Amniotic stem cell (primary cell): ENCODE measurements around the gene DTD2.
"Not testable (repeated sequence)": the region's sequence is repeated elsewhere in the genome, so short reads cannot be mapped to it uniquely, and the experiment has no call there.

ENCODE experiments used
- DNase-seq: peaks from one replicate; lab custom pipeline; 2025; lab: John Stamatoyannopoulos, UW

Gene DTD2

DNA sequence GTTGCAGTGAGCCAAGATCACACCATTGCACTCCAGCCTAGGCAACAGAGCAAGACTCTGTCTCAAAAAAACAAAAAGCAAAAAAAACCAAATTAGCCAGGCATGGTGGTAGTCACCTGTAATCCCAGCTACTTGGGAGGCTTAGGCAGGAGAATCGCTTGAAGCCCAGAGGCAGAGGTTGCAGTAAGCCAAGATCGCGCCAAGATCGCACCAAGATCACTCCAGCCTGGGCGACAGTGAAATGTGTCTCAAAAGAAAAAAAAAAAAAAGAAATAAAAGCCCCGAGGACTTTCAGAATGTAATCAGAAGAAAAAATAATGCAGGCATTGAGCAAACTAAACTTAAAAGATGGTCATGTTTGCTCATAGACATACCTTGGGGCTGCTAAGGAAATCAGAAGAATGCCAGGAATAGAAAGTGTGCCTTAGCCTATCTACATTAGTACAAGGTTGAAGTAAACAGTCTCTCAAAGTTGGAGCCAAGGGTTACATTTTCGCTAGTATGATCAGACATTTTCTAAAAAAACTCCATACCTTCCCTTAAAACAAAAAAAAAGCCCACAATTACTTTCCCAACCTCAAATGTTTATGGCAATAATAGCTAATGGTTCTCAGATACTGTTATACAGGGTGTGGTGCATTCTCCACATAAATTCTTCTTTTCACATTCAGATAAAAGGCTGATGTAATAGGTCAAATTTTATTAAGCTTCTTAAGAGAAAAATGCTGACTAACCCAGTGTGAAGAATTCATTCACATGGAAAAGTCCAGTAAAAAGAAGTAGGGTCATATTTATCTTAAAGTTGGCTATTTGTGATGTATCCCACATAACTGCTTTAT lies 15.8 kb downstream of the DTD2 start:
- no peak for DNase-seq

DNA sequence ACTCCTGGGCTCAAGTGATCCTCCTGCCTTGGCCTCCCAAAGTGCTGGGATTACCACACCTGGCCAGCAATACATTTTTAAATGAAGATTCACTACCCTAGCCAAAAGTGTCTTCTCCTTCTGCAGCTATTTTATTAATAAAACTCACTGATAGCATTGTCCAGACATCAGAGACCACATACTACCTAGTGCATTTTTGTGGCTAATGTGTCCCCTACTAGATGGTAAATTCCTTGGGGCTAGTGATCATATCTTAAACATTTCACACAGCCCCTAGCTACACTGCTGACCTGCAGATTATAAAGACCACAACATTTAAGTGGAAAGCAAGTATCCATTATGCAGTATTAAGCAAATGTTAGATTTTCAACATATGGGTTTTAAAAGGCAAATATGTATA lies 17.0 kb downstream of the DTD2 start:
- no peak for DNase-seq

DNA sequence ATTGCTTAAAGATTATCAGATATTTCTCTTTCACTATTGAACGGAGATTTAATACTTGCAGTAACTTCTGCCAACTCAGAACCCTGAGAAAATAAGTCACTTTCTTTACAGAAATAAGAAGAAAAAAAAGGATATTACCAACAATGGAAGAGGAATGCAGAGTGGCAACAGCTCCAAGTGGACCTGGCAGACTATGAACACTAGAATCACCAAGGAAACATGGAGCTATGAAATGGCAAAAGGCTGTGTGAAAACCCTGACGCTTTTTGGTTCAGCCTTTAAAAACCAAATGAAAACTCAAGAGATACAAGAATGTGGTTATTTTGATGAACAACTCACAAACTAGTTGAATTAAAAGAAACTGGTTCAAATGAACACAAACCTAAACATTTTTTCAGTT lies 17.7 kb downstream of the DTD2 start:
- DNase-seq, result no peak

DNA sequence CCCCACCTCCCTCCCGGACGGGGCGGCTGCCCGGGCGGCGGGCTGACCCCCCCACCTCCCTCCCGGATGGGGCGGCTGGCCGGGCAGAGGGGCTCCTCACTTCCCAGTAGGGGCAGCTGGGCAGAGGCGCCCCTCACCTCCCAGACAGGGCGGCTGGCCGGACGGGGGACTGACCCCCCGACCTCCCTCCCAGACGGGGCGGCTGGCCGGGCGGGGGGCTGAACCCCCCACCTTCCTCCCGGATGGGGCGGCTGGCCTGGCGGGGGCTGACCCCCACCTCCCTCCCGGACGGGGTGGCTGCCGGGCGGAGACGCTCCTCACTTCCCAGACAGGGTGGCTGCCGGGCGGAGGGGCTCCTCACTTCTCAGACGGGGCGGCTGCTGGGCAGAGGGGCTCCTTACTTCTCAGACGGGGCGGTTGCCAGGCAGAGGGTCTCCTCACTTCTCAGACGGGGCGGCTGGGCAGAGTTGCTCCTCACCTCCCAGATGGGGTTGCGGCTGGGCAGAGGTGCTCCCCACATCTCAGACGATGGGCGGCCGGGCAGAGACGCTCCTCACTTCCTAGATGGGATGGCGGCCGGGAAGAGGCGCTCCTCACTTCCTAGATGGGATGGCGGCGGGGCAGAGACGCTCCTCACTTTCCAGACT lies 20.1 kb downstream of the DTD2 start:
- DNase-seq, result not testable (repeated sequence)

DNA sequence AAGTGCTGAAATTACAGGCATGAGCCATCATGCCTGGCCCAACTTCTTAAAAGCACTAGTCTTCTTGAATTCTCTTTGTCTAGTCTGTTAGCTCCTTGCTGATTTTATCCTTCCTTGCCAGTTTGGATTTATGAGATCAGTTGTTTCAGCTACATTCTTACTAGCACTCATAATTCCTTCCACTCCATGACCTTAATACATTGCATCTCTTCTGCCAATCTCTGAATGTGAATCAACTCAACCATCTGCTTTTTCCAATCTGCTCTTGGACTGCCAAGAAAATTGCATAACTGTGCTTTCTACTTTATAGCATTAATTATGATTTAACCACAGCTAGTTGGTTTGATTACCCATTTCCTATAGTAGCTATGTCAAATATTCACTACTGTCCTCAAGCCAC lies 22.0 kb downstream of the DTD2 start:
- DNase-seq, result peak; percentile 26

DNA sequence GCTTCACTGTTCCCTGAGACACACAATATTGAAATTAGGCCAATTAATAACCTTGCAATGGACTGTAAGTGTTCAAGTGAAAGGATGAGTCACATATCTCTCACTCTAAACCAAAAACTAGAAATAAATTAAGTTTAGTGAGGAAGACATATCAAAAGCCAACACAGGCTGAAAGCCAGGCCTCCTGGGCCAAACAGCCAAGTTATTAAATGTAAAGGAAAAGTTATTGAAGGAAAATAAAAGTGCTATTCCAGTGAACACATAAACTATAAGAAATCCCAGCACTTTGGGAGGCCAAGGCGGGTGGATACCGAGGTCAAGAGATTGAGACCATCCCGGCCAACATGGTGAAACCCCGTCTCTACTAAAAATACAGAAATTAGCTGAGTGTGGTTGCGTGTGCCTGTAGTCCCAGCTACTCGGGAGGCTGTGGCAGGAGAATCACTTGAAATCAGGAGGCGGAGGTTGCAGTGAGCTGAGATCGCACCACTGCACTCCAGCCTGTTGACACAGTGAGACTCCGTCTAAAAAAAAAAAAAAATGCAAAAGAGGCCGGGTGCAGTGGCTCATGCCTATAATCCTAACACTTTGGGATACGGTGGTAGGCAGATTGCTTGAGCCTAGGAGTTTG lies 26.6 kb downstream of the DTD2 start:
- no peak for DNase-seq

DNA sequence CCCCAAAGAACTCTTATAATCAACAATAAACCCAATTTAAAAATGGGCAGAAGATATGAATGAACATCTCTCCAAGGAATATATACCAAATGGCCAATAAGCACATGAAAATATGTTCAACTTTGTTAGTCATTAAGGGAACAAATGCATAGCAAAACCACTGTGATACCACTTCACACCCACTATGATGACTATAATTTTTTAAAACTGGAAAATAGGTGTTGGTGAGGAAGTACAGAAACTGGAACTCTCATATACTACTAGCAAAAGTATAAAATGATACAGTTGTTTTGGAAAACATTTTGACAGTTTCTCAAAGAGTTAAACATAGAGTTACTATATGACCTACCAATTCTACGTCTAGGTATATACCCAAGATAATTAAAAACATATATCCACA lies 27.5 kb downstream of the DTD2 start:
- DNase-seq, result no peak

DNA sequence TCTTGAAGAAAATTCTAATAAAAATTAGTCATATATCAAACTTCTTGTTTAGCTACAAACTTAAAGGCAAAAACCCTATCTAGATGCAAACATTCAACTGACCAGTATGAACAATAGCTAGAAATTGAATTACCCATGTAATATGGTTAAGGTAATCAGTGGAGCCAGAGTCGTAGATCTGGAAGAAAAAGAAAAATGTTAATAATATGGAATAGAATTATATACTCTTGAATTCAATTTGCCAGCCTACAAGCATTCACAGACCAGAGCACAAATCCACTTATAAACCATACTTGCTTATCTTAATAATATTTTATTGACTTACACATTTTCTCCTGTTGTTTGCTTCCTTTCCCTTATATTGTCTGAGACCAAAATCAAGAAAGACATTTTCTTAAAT lies 29.3 kb downstream of the DTD2 start:
- no peak for DNase-seq

DNA sequence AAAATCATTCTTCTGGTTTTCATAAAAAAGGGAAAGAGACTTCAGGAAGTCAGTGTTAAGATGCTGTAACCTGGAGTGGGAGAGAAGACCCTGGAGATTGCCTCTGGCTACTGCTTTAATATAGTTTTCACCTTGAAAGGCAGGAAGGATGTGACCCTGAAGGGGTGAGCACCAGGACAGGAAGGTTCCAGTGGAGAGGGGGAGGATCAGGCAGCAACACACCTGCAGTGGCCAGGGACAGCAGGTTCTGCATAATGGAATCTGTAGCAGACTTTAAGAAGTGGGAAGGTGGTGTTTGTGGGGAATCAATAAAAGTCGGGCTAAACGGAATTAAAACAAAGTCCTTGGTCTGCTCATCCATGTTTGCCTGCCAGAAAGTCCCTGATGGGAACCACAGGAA lies 30.6 kb downstream of the DTD2 start:
- no peak for DNase-seq

DNA sequence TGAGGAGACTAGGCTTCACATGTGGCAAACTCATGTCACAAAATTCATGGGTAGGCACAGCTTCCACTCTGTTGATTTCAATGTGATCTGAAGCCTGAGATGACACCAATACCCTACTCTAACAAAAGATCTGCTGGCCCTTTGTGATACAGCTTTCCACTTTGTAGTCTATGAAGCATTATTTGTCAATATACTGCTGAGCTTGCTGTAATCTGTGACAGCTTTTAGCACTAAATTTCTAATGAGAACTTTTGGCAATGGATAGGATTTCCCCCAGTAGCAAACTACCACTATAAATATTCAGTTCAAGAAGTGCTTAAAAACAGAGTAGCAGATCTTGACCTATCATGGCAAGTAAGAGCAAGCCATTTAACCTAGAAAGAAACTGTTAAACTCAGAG lies 31.4 kb downstream of the DTD2 start:
- DNase-seq, result no peak

DNA sequence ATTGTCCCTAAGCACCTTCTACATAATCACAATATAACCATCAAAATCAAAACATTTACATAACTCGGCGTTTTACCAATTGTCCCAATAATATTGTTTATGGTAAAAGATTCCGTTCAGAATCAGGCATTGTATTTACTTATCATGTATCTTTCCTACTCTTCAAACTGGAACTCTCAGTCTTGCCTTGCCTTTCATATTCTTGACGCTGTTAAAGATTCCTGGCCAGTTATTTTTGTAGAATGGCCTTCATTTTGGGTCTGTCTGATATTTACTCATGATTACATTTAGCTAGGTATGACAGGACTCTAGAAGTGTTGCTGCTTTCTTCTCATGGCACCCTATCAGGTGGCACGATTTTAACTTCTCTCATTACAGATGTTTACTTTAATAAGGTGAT lies 36.1 kb downstream of the DTD2 start:
- DNase-seq, result no peak

DNA sequence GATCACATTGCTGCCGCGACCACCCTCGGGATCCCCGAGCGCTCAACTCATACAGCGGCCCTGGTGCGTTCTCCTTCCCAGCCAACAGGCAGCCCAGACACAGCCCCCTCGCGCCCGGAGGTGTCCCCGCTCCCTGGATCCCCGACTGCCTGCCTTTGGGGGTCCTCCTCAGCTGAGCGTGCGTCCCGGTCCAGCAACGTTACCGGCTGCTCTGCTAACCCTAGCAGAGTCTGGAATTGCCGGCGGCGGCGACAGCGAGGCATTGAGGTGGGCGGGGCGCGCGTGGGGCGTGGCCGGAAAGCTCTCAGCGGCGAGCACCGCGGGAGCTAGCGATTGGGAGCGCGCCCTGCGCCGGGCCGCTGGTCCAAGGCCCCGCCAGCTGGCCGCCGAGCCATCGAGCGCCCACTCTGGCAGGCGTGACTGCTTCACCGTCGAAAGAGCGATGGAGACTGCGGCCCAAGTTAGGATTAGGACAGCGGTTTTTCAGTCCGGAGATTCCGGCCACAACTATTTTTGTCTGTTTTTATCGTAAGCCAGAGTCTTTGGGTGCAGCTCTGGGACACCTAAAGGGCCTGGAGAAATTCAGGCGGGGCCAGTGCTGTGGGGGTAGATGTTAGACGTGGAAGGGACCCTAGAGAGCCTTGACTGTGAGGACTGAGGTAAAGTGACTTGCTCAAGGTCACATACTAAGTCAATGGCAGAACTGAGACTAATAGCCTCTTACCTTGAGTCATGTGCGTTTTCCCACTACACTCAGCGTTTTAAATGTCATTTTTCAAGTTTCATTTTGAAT lies 36.8 kb downstream of the DTD2 start, which contains the start of gene HEATR5A:
Gene HEATR5A, minus strand, starts transcription at position 232 of the 793 bp plus-strand sequence. CDS start 17,575 bp downstream, outside the sequence.
- peak; percentile 90 for DNase-seq

DNA sequence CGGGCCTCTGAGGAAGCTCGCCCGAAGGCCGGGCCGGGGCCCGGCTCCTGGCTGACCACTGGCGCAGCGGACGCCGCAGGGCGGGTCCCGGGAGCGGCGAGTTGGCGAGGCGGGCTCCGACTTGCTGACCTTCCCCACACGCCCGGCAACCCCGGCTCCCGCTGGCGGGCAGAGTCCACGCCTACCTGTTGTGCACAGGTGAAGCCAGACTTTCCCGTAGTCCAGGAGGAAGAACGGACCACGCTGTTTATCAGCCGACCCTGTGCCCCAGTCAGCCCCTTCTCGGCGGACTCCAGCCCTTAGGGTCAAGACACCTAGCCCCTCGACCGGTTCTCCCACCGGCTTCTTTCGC lies 37.4 kb downstream of the DTD2 start:
- DNase-seq, result no peak

DNA sequence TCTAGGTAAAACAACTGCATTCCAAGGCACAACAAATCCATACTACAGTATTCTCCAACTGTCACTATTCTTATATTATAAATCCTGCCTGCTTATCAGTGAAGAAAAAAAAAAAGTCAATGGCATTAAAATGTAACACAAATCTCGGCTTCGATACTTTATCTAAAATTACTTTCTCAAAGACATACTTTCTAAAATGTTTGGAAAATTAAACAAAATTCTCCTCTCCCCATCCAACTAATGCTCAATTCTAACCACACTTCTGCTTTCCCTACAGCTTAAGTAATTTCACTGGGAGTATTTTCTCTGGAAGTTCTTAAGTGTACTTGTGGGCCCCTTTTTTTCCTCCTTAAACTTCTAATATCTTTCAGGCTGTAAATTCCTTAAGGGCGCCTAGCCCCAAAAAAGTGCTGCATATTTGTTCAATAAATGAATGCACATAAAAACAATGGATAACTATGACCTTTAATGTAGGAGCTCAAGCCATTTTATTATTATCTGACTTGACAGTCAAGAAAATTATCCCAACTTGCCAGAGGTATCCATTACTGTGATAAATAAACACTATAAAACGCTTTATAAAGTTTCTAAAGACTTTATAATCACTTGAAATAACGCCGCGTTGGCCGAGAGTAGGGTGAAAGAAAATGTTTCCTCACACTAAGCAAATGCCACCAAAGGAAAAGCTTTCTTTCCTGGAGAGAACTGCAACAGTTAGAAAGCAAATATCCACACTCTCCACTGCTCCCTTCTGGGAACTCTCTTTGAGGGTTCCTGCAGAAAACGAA lies 37.9 kb downstream of the DTD2 start:
- DNase-seq, result no peak

DNA sequence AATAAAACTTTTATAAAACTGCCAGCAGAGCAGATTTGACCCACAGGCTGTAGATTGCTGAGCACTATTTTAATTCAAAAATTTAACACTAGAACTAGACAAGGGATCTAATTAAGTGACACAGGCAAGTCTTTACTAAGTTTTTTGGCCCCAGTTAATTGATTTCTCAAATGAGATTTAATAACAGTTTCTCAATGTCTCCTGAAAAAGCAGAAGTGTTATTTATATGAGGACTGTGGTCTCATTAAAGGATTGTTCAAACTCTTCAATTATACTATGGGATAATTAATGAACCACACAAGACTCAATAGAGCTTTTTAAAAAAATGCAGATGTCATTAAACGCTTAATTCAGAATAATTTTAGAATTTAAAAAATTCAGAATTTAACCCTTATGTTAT lies 38.9 kb downstream of the DTD2 start:
- DNase-seq, result no peak

DNA sequence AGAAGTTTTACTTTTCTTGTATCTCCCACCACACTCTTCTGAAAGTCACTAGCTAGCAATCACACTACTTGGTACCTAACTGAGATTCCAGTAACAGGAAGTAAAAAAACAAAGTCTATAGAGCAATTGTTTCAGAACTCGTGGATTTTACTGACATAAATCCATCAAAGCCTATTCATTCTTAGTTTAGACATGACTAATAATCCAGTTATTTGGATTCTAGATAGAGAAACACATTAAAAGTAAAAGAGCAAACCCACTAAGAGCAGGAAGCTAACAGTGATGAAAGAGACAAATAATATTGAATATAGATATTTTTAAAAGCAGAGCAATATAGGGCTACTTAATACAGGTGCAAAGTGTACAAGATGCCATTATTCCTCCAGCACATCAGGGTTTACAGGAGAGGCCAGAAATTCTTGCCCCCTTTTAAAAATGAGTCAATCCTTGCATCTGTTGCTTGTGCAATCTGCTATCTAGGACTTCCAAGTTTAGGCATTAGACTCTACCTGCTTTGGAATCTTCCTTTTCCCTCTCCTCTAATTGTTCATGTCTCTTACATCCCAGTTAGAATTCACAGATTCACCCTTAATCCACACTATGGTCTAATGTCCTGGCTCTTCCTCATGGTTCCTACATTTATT lies 43.0 kb downstream of the DTD2 start:
- DNase-seq, result no peak

DNA sequence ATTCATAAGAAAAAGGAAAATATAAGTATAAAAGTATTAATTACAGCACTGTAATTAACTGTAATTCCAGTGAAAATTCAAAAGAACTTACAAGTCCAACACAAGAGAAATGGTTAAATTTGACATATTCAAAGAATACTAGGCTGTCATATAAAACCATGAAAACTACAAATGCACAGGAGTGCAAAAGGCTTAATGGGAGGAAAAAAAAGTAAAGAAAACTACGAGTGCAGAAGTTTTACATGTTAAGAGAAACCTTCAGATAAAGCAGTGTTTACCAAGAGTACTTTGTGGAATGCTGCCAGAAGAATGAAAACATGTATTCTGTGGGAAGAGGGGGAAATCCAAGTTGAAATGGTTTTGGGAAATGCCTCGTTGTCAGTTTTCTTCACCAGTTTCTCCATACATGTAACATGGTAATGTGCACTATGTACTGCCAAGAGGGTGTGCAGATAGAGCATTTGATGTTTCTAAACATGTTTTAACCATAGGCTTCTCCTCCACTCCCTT lies 46.0 kb downstream of the DTD2 start:
- DNase-seq, result no peak

DNA sequence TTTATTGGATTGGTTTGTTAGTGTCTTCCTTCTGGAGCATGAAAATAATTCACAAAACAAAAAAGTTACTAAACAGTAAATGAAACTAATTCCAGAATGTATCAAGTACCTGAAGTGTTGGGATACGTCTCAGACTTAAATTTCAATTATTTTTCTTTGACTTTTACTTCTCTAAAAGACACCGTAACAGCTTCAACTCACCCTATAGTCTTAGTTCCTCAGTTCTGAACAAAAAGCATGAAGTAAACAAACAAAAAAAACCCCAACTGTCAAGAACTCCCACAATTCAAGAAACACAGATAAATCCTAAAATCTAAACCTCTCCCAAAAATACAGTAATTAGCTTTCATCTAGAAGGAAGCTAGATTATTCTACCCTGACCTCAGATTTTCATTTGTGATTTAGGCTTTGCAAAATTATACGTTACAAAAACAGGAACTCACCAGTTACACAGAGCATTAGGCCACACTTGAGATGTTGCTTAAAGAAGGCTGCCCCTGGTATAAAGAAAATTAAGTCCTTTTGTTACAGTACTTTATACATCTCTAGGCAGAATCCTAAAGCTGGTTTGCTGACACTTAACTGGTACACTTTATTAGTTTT lies 47.2 kb downstream of the DTD2 start:
- DNase-seq, result no peak

DNA sequence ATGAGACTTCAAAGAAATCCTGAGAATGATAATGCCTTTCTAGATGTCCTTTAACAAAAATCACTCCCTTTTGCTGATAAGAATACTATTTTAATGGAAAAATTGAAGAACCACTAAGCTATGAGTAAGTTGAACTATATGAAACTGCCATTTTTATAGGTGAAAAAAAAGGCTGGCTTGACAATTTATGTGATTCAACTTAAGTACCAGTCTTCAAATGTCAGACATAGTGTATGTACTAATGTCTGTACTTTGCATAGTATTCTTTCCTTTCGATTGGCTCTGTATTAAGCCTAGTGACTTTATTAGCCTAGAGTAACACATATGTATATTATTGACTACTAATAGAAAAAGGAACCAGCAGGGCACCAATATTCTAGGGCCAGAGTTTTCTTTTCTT lies 48.9 kb downstream of the DTD2 start:
- DNase-seq, result no peak

DNA sequence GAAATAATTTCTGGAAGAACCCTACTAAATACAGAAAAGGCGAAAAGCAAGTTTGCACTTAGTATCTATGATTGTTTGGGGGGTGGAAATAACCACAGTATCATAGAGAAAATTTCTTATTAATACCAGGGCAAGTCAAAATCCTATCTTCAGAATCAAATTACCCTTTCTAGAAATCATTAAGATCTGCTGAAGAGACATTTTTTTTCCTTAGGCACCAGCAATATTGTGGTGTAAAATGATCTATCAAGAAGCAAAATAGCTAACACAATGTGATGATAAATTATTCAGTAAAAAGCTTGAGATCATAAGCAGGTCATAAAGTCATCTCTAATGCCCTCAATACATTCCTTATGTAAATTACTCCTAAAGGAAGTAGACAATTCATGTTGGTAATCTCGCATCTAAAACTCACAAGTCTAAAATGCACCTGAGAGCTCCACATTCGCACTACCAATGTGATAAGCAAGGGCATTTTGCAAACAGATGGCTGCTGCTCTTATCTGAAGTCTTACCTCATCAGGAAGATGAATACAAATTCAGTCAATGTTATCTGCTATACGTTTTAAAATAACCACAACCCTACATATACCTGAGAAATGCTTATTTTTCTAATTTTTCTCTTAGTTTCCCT lies 51.6 kb downstream of the DTD2 start:
- DNase-seq, result no peak
